Measurements from ENCODE around the gene OMA1. TPM values are rescaled to one million over a fixed set of nuclear protein-coding genes. Genes with fewer than 3 reads are reported as not detected.

OMA1 gene
- 5.9 TPM for total RNA-seq (ENCODE audit: unreplicated experiment)
- long read RNA-seq, partial matches to known transcripts: 0 of 1 reads
- long read RNA-seq, other reads (novel, unspliced or antisense): 1 of 1 reads

DNA sequence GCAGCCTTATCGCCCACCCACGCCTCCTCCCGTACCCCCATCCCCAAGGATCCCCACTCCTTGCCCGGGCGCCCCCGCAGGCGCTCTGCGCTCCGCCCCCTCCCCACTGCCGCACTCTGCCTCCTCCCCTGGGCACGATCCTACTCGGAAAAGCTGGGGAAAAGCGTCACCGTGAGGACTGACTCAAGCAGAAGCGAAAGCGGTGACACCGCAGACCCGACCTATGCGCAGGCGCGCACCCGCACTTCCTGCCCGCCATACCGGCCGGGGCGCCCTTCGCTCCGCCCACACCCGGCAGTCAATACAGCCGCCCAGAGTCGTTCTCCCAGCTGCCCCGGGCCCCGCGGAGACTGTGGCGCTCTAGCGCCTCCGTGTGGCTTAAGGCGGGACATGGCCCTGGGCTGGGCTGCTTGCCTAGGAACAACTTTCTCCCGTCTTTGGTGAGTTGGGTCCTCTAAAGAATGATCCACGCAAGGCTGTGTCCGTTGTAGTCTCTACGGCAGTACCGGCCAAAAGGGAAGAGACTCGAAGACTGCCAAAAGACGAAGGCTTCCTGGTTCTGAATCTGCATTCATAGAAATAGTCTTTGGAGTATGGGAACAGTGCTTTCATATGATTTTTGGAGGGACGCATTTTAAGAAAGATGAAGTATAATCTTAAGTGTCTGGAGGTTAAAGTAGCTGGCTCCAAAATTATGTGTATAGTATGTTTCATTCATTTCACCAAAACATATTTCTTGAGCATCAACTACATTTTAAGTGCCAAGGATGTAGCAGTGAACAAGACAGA is at the start of gene OMA1:
Gene OMA1 (minus strand): TSS at position 207 of the 789 bp plus-strand sequence. CDS start 7,432 bp downstream, outside the sequence.
- Mint-ChIP-seq H3K27ac (ENCODE audit: unreplicated experiment) (peak within 1 kb of the TSS; percentile 77), H3K36me3 (ENCODE audit: unreplicated experiment) (no peaks in the 10 kb centered on the region), H3K9me3 (ENCODE audit: unreplicated experiment) (peaks cover 3% of the 10 kb centered on the region), H3K27me3 (ENCODE audit: unreplicated experiment) (peaks cover 2% of the 10 kb centered on the region), H3K4me1 (ENCODE audit: low read depth, unreplicated experiment) (peaks cover 29% of the 10 kb centered on the region), H3K4me3 (ENCODE audit: unreplicated experiment) (peak within 1 kb of the TSS; percentile 88)
- TF ChIP-seq, protein P1, sequence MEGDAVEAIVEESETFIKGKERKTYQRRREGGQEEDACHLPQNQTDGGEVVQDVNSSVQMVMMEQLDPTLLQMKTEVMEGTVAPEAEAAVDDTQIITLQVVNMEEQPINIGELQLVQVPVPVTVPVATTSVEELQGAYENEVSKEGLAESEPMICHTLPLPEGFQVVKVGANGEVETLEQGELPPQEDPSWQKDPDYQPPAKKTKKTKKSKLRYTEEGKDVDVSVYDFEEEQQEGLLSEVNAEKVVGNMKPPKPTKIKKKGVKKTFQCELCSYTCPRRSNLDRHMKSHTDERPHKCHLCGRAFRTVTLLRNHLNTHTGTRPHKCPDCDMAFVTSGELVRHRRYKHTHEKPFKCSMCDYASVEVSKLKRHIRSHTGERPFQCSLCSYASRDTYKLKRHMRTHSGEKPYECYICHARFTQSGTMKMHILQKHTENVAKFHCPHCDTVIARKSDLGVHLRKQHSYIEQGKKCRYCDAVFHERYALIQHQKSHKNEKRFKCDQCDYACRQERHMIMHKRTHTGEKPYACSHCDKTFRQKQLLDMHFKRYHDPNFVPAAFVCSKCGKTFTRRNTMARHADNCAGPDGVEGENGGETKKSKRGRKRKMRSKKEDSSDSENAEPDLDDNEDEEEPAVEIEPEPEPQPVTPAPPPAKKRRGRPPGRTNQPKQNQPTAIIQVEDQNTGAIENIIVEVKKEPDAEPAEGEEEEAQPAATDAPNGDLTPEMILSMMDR (IDR thresholded peaks at IDR 0.05; ENCODE audit: partially characterized antibody, unreplicated experiment): peak; percentile 91
- peak; percentile 98 for DNase-seq

GRCh38 chr1:58594546-58594945 is 48.0 kb upstream of the OMA1 start:
- Mint-ChIP-seq H3K36me3 (ENCODE audit: unreplicated experiment) (peaks cover 6% of the 10 kb centered on the region), H3K4me1 (ENCODE audit: low read depth, unreplicated experiment) (peaks cover 25% of the 10 kb centered on the region), H3K27ac (ENCODE audit: unreplicated experiment) (no peak overlapping the region), H3K27me3 (ENCODE audit: unreplicated experiment) (peaks cover 5% of the 10 kb centered on the region), H3K9me3 (ENCODE audit: unreplicated experiment) (no peaks in the 10 kb centered on the region), H3K4me3 (ENCODE audit: unreplicated experiment) (no peak overlapping the region)
- TF ChIP-seq, protein P1 (IDR thresholded peaks at IDR 0.05; ENCODE audit: partially characterized antibody, unreplicated experiment): no peak
- DNase-seq: no peak

DNA sequence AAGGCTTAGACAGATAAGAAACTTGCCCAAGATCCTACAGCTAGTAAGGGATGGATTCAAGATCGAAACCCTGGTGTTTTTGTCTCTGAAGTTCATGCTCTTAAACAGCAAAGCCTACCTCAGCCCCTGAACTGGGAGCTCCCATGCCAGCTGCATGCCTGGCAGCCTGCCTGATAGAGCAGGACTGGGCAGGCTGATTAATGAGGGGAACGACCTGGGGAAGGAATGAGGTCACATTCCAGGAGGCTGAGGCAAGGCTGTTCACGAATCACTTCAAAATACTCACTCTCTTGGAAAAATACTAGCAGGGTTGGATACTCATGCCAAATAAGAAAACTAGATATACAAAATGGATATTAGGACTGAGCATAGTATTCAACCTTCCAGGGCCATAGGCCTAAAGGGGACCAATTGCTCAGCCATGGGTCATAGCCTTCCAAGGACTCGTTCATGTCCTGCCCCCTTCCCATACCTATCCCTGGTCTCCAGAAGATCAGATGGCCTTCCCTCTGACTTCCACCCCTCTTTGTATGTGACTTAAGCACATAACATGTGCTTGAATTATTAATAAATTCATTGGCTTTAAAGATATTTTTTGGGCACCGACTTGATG is 46.1 kb upstream of the OMA1 start:
- Mint-ChIP-seq H3K27me3 (ENCODE audit: unreplicated experiment) (no peaks in the 10 kb centered on the region), H3K27ac (ENCODE audit: unreplicated experiment) (no peak overlapping the region), H3K4me3 (ENCODE audit: unreplicated experiment) (no peak overlapping the region), H3K36me3 (ENCODE audit: unreplicated experiment) (no peaks in the 10 kb centered on the region), H3K4me1 (ENCODE audit: low read depth, unreplicated experiment) (peaks cover 16% of the 10 kb centered on the region), H3K9me3 (ENCODE audit: unreplicated experiment) (no peaks in the 10 kb centered on the region)
- TF ChIP-seq, protein P1 (IDR thresholded peaks at IDR 0.05; ENCODE audit: partially characterized antibody, unreplicated experiment): no peak
- no peak for DNase-seq

GRCh38 chr1:58591806-58592205 is 45.3 kb upstream of the OMA1 start:
- Mint-ChIP-seq H3K36me3 (ENCODE audit: unreplicated experiment) (no peaks in the 10 kb centered on the region), H3K9me3 (ENCODE audit: unreplicated experiment) (no peaks in the 10 kb centered on the region), H3K27ac (ENCODE audit: unreplicated experiment) (no peak overlapping the region), H3K4me3 (ENCODE audit: unreplicated experiment) (no peak overlapping the region), H3K4me1 (ENCODE audit: low read depth, unreplicated experiment) (peaks cover 10% of the 10 kb centered on the region), H3K27me3 (ENCODE audit: unreplicated experiment) (no peaks in the 10 kb centered on the region)
- no peak for DNase-seq
- TF ChIP-seq, protein P1 (IDR thresholded peaks at IDR 0.05; ENCODE audit: partially characterized antibody, unreplicated experiment): no peak

DNA sequence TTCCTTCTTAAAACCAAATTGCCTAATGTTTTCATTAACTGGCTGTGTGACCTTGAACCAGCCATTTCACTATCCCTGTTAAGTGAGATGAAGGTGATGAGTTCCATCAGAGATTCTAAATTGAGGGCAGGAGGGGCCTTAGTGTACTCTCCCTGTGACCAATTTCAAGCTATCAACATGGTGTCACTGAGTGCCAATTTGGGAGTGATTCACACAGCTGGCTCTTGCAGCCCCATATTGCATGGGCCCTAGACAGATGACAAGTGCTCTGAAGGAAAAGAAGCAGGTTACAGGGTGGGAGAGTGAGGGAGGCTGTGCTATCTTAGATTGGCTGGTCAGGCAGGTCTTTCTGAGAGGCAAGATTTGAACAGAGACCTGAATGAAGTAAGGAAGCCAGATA is 43.5 kb upstream of the OMA1 start:
- Mint-ChIP-seq H3K27ac (ENCODE audit: unreplicated experiment) (no peak overlapping the region), H3K4me1 (ENCODE audit: low read depth, unreplicated experiment) (peaks cover 9% of the 10 kb centered on the region), H3K36me3 (ENCODE audit: unreplicated experiment) (no peaks in the 10 kb centered on the region)

More for the DNA sequence above, 43.5 kb upstream of the OMA1 start:
- DNase-seq: no peak
- no peaks in the 10 kb centered on the region for H3K27me3 Mint-ChIP-seq (ENCODE audit: unreplicated experiment)
- TF ChIP-seq, protein P1 (IDR thresholded peaks at IDR 0.05; ENCODE audit: partially characterized antibody, unreplicated experiment): no peak
- no peaks in the 10 kb centered on the region for H3K9me3 Mint-ChIP-seq (ENCODE audit: unreplicated experiment)
- no peak overlapping the region for H3K4me3 Mint-ChIP-seq (ENCODE audit: unreplicated experiment)
